HepG2 (cell line): ENCODE results near the gene PODN. TPM values are rescaled to one million over a fixed set of nuclear protein-coding genes. Genes with fewer than 3 reads are reported as not detected.

Experiments
- ATAC-seq: fragments of 200-7000 bp; cut with Tn5 transposase; 3 replicates; pipeline ENCODE4 v1.9.1; 2020; ENCODE audit warnings: mild to moderate bottlenecking, moderate library complexity
- BruUV-seq: library from RNA; stranded (reverse); fragments of 400-500 nt; replicated peaks from 2 replicates; lab custom pipeline; 2021; lab: Mats Ljungman, UMichigan
- CTCF ChIA-PET: fragments of 300-600 bp; formaldehyde crosslinking; extraction: SDS; loops from one replicate; lab custom pipeline; 2021; ENCODE audit warnings: low total read pairs, inconsistent platforms, low intra/inter-chr PET ratio; lab: Yijun Ruan, JAX
- POLR2A ChIA-PET: fragments of 350-600 bp; sonication (Branson Sonifier 250); formaldehyde crosslinking; loops from one replicate; lab custom pipeline; 2020; ENCODE audit warnings: antibody characterized with exemption, inconsistent platforms; lab: Yijun Ruan, JAX
- DNase-seq: peaks from one replicate; pipeline ENCODE4 v3.0.0-alpha.2; 2015; ENCODE audit warnings: low spot score
- FAIRE-seq: peaks from 3 replicates; lab custom pipeline; 2011; peaks lifted over from hg19 to GRCh38; lab: Jason Lieb, UNC
- H2AFZ ChIP-seq: one replicate; pipeline ENCODE4 v1.6.1; 2011; ENCODE audit warnings: low read length, inconsistent platforms
- H3K27ac ChIP-seq: fragments of 300-600 bp; 3 replicates; pipeline ENCODE4 v1.8.0; 2011; ENCODE audit warnings: mixed run types, mild to moderate bottlenecking, mixed read lengths, low read length, inconsistent platforms; ENCODE audit not compliant: insufficient read depth; ENCODE audit errors: extremely low read length
- H3K27me3 ChIP-seq, 2 experiments: fragments of 200-600 bp in 1 of 2; 2 replicates in 1 of 2; 3 replicates in 1 of 2; pipeline versions ENCODE4 v1.6.0 to v1.8.0; 2011; ENCODE audit warnings: low read length in 2 of 2, mild to moderate bottlenecking in 2 of 2, moderate library complexity in 2 of 2, inconsistent platforms in 1 of 2; ENCODE audit not compliant: insufficient read depth in 2 of 2, control insufficient read depth in 1 of 2
- H3K36me3 ChIP-seq, 2 experiments: fragments of 200-600 bp in 1 of 2; replicated peaks in 1 of 2; 2 replicates in 1 of 2; 3 replicates in 1 of 2; pipeline versions ENCODE4 v1.5.1 to v1.8.0; 2011; ENCODE audit warnings: low read length in 2 of 2, inconsistent platforms in 1 of 2; ENCODE audit not compliant: insufficient read depth in 2 of 2, control insufficient read depth in 1 of 2
- H3K4me1 ChIP-seq: 2 replicates; pipeline ENCODE4 v1.5.1; 2012; ENCODE audit warnings: low read length, inconsistent platforms; ENCODE audit not compliant: insufficient read depth
- H3K4me2 ChIP-seq: 2 replicates; pipeline ENCODE4 v1.6.0; 2011; ENCODE audit warnings: low read depth, low read length, inconsistent platforms
- H3K4me3 ChIP-seq, 3 experiments: fragments of 200-600 bp in 1 of 3; sonication (generic), shearing (Covaris generic) in 1 of 3; replicated peaks in 1 of 3; 2 replicates each; pipeline ENCODE4 v1.5.1; 2011 to 2016; ENCODE audit warnings: low read length in 3 of 3, inconsistent platforms in 2 of 3, low read depth in 2 of 3, mild to moderate bottlenecking in 2 of 3, control low read depth in 1 of 3, mixed read lengths in 1 of 3; ENCODE audit not compliant: insufficient read depth in 1 of 3
- H3K79me2 ChIP-seq: one replicate; pipeline ENCODE4 v1.6.1; 2011; ENCODE audit warnings: low read length, inconsistent platforms; ENCODE audit not compliant: insufficient read depth
- H3K9ac ChIP-seq: 2 replicates; pipeline ENCODE4 v1.6.0; 2011; ENCODE audit warnings: mild to moderate bottlenecking, low read depth, low read length, inconsistent platforms; ENCODE audit not compliant: insufficient read depth
- H3K9me3 ChIP-seq: 2 replicates; pipeline ENCODE4 v1.5.1; 2012; ENCODE audit warnings: mild to moderate bottlenecking, low read length
- H4K20me1 ChIP-seq: 2 replicates; pipeline ENCODE4 v1.6.0; 2011; ENCODE audit warnings: inconsistent platforms, mild to moderate bottlenecking, low read length, moderate library complexity; ENCODE audit not compliant: insufficient read depth
- BHLHE40 ChIP-seq: IDR thresholded peaks from 2 replicates; pipeline ENCODE4 v1.6.1; 2011; ENCODE audit warnings: low read length, improper control_type of control experiment
- CHD4 ChIP-seq: fragments of 200-600 bp; sonication (generic); IDR thresholded peaks from 2 replicates; pipeline ENCODE4 v1.7.0; 2017; ENCODE audit warnings: mild to moderate bottlenecking, low read length, borderline replicate concordance
- EEA1 ChIP-seq: sonication (generic); formaldehyde crosslinking; IDR thresholded peaks from 2 replicates; pipeline ENCODE4 v1.5.1; 2020; ENCODE audit warnings: mild to moderate bottlenecking, missing genetic modification reagents, borderline replicate concordance
- ZC3H4 ChIP-seq: sonication (generic); formaldehyde crosslinking; IDR thresholded peaks from 2 replicates; pipeline ENCODE4 v1.4.0; 2020; ENCODE audit warnings: missing genetic modification reagents, borderline replicate concordance
- ZHX2 ChIP-seq, 2 experiments: sonication (generic) in 1 of 2; formaldehyde crosslinking in 1 of 2; IDR thresholded peaks; 2 replicates each; pipeline versions ENCODE4 v1.6.1 to v1.9.0; 2014 to 2022; ENCODE audit warnings: antibody characterized with exemption in 1 of 2, borderline replicate concordance in 1 of 2, inconsistent platforms in 1 of 2, low read depth in 1 of 2, missing genetic modification reagents in 1 of 2
- ZNF598 ChIP-seq: sonication (generic); formaldehyde crosslinking; IDR thresholded peaks from 2 replicates; pipeline ENCODE4 v1.5.1; 2020; ENCODE audit warnings: mild to moderate bottlenecking, missing genetic modification reagents, borderline replicate concordance
- WGBS: methylation state at CpG from one replicate; pipeline ENCODE4 v1.1.6; 2017; ENCODE audit warnings: low lambda C conversion rate; 5-methylcytosine and 5-hydroxymethylcytosine counted together
- in situ Hi-C: cut with HindIII; loops from 2 replicates; pipeline ENCODE4 v1.10.0; 2017; ENCODE audit warnings: low pct_unique_long_range_greater_than_20kb; ENCODE audit not compliant: extremely low pct_ligation_motif_present
- intact Hi-C: fragments of 100-400 bp; cut with micrococcal nuclease; formaldehyde crosslinking; loops from one replicate; pipeline ENCODE4 v1.10.0; 2022; ENCODE audit not compliant: unreplicated experiment
- polyA plus RNA-seq, 8 experiments: library from polyadenylated mRNA; depleted of rRNA in 3 of 8; stranded (reverse) in 7 of 8; unstranded in 1 of 8; fragments of >200 nt; fragmentation: Illumina TruSeq in 4 of 8; extraction: Trizol in 4 of 8; gene quantifications; 2 replicates each; pipeline versions ENCODE4 v1.2.1 to v1.2.3, GENCODE V29; 2011 to 2016; ENCODE audit warnings: low read depth in 4 of 8, missing spikeins in 1 of 8, mixed read lengths in 1 of 8; ENCODE audit not compliant: insufficient read depth in 1 of 8
- total RNA-seq, 5 experiments: library from RNA; depleted of rRNA; stranded (reverse); fragments of >200 nt; fragmentation: Illumina TruSeq; extraction: Trizol; gene quantifications; 2 replicates each; pipeline ENCODE4 v1.2.3, GENCODE V29; 2016; ENCODE audit warnings: low read depth in 1 of 5

PODN gene
- total and polyA plus RNA-seq, 2 of the 13 experiments (the other 11 are each of a cell fraction or from before 2014, with no cell fraction given), result 0.13 TPM; not detected in 1

GRCh38 chr1:53020588-53020987, 41.4 kb upstream of the PODN start (continued):
- no peak for TF ChIP-seq ZHX2 (IDR thresholded peaks at IDR 0.05; ENCODE audit: low read depth)
- TF ChIP-seq ZHX2 (CRISPR knock-in tag; IDR thresholded peaks at IDR 0.05; ENCODE audit: borderline replicate concordance), result no peak
- TF ChIP-seq ZNF598 (CRISPR knock-in tag), result no peak
- TF ChIP-seq EEA1, result no peak
- TF ChIP-seq CHD4, result no peak

- H3K4me1 ChIP-seq, result peaks cover 22% of the 10 kb centered on the region
- H3K27me3 ChIP-seq, result no peaks in the 10 kb centered on the region
- BruUV-seq, result no TSS peak
- 100% methylated on average over 1 of the region's 1 CpG for WGBS
- peaks cover 2% of the 10 kb centered on the region; the same call in 1 of the 2 replicates for H4K20me1 ChIP-seq
- TF ChIP-seq ZC3H4 (no peak), BHLHE40 (no peak)
- POLR2A ChIA-PET, result no interaction called here
- no peak overlapping the region for H2AFZ ChIP-seq
- no peak for DNase-seq
- intact Hi-C loops (no loop called here), in situ Hi-C loops (no loop called here)
- no peak for FAIRE-seq
- H3K4me2 ChIP-seq, result no peak overlapping the region
- peaks cover 25% of the 10 kb centered on the region for H3K79me2 ChIP-seq
- no peak overlapping the region for H3K9ac ChIP-seq
- no peak overlapping the region for H3K27ac ChIP-seq
- H3K36me3 ChIP-seq, result peaks cover 0 to 3% of the 10 kb centered on the region in 2 experiments; a peak in 1 of 5 replicates
- no peaks in the 10 kb centered on the region for H3K9me3 ChIP-seq
- CTCF ChIA-PET, result no interaction called here
- no peak for ATAC-seq
- no peak overlapping the region for H3K4me3 ChIP-seq
Observed at GRCh38 chr1:53022179-53022578, 39.8 kb upstream of the PODN start.
